CD4-positive, alpha-beta T cell (primary cell): ENCODE measurements around the gene CCND3. TPM values are rescaled to one million over a fixed set of nuclear protein-coding genes. Genes with fewer than 3 reads are reported as not detected.

Experiments used
- ATAC-seq: fragments of 200-7000 bp; cut with Tn5 transposase; one replicate; pipeline ENCODE4 v1.10.0; 2022; ENCODE audit warnings: mild to moderate bottlenecking; ENCODE audit not compliant: poor library complexity
- CTCF ChIA-PET: fragments of 350-600 bp; sonication (Branson Sonifier 250); formaldehyde crosslinking; loops from one replicate; lab custom pipeline; 2021; ENCODE audit warnings: antibody characterized with exemption, inconsistent platforms; lab: Charles Lee
- POLR2A ChIA-PET: fragments of 350-600 bp; sonication (Branson Sonifier 250); formaldehyde crosslinking; loops from one replicate; lab custom pipeline; 2021; ENCODE audit warnings: antibody characterized with exemption, inconsistent platforms; lab: Charles Lee
- DNase-seq, 14 experiments: peaks; one replicate each; pipeline ENCODE4 v3.0.0-alpha.2; 2013 to 2020; ENCODE audit warnings: mixed read lengths in 2 of 14
- H3K27ac ChIP-seq, 2 donors: one replicate each; pipeline versions ENCODE4 v1.5.1 to v1.7.0; 2013; ENCODE audit warnings: low read length in 2 of 2, low read depth in 1 of 2, mild to moderate bottlenecking in 1 of 2
- H3K27me3 ChIP-seq, 2 experiments: 1 replicate in 1 of 2; 2 replicates in 1 of 2; pipeline versions ENCODE4 v1.6.1 to v1.7.0; 2013; ENCODE audit warnings: low read length in 2 of 2, control low read depth in 1 of 2, mild to moderate bottlenecking in 1 of 2, moderate library complexity in 1 of 2; ENCODE audit not compliant: insufficient read depth in 2 of 2, control insufficient read depth in 1 of 2
- H3K36me3 ChIP-seq: one replicate; pipeline ENCODE4 v1.6.1; 2013; ENCODE audit warnings: low read length, control low read depth; ENCODE audit not compliant: insufficient read depth
- H3K4me1 ChIP-seq: one replicate; pipeline ENCODE4 v1.6.1; 2013; ENCODE audit warnings: low read length, control low read depth; ENCODE audit not compliant: insufficient read depth
- H3K4me3 ChIP-seq: one replicate; pipeline ENCODE4 v1.5.1; 2013; ENCODE audit warnings: mild to moderate bottlenecking, low read length, moderate library complexity
- H3K9me3 ChIP-seq, 2 experiments: 1 replicate in 1 of 2; 2 replicates in 1 of 2; pipeline versions ENCODE4 v1.6.1 to v1.7.0; 2013; ENCODE audit warnings: low read length in 2 of 2, mild to moderate bottlenecking in 2 of 2, control low read depth in 1 of 2, moderate library complexity in 1 of 2; ENCODE audit not compliant: control insufficient read depth in 1 of 2, insufficient read depth in 1 of 2
- H3K27ac Mint-ChIP-seq: one replicate; pipeline ENCODE4 v1.8.0; 2020; ENCODE audit warnings: mixed read lengths
- H3K27me3 Mint-ChIP-seq: one replicate; pipeline ENCODE4 v1.8.0; 2021; ENCODE audit warnings: mixed read lengths
- H3K36me3 Mint-ChIP-seq: one replicate; pipeline ENCODE4 v1.8.0; 2021; ENCODE audit warnings: low read depth, mixed read lengths
- H3K4me1 Mint-ChIP-seq: one replicate; pipeline ENCODE4 v1.8.0; 2021; ENCODE audit warnings: low read depth, mixed read lengths
- H3K4me3 Mint-ChIP-seq: one replicate; pipeline ENCODE4 v1.8.0; 2020; ENCODE audit warnings: mild to moderate bottlenecking, mixed read lengths
- H3K9me3 Mint-ChIP-seq: one replicate; pipeline ENCODE4 v1.8.0; 2020; ENCODE audit warnings: mixed read lengths
- CTCF ChIP-seq: fragments of 200-600 bp; IDR thresholded peaks from one replicate; pipeline ENCODE4 v1.8.0; 2022; ENCODE audit warnings: antibody characterized with exemption, mild to moderate bottlenecking
- intact Hi-C, 2 experiments: fragments of 100-400 bp; cut with DNase I in 1 of 2; cut with micrococcal nuclease in 1 of 2; formaldehyde crosslinking; loops; one replicate each; pipeline versions ENCODE4 v1.15.1 to v1.9.0; 2023 to 2025; cut with DNase I, micrococcal nuclease
- total RNA-seq, 174 experiments: library from RNA in 2 of 174; stranded (reverse) in 2 of 174; gene quantifications; one replicate each; pipeline ENCODE4 v1.2.3 and lab custom pipeline; 2021 to 2026

Gene CCND3
- total RNA-seq, 2 experiments from 2014 or later = 247 to 248 TPM

GRCh38 chr6:41935193-41935574, 6.4 kb downstream of the CCND3 start:
- POLR2A ChIA-PET = interaction anchor here (1.0 to 9.1 kb wide), 4 partner anchors 10 to 110 kb away, joined by 4 to 168 read pairs (median 9); partner anchors contain the start of genes BYSL, MED20 and TAF8
- no peaks in the 10 kb centered on the region for H3K27me3 Mint-ChIP-seq
- H3K4me1 Mint-ChIP-seq = peaks cover 68% of the 10 kb centered on the region
- Histone ChIP-seq H3K27me3 (no peaks in the 10 kb centered on the region), H3K27ac (peak overlapping the region; percentile 61 to 63), H3K36me3 (peaks cover 82% of the 10 kb centered on the region), H3K9me3 (no peaks in the 10 kb centered on the region), H3K4me3 (no peak overlapping the region), H3K4me1 (peaks cover 65% of the 10 kb centered on the region)
- no peak overlapping the region for H3K4me3 Mint-ChIP-seq
- DNase-seq (no peak), ATAC-seq (no peak)
- peak overlapping the region; percentile 93 for H3K27ac Mint-ChIP-seq
- no peak for TF ChIP-seq CTCF
- CTCF ChIA-PET = interaction anchor here (0.7 to 7.7 kb wide), 7 partner anchors 12 to 148 kb away, joined by 3 to 84 read pairs (median 8); partner anchors contain the start of genes BYSL, MED20 and TOMM6
- H3K36me3 Mint-ChIP-seq = peaks cover 88% of the 10 kb centered on the region
- intact Hi-C loops = loop anchor here (5.0 kb wide), 4 partner anchors 38 to 148 kb away; partner anchors contain the start of genes TOMM6 (in 1 of the 2) and USP49 (in 1 of the 2)
- H3K9me3 Mint-ChIP-seq = no peaks in the 10 kb centered on the region

GRCh38 chr6:41934278-41935192, 7.1 kb downstream of the CCND3 start:
- Mint-ChIP-seq H3K9me3 (no peaks in the 10 kb centered on the region), H3K36me3 (peaks cover 86% of the 10 kb centered on the region), H3K4me3 (peak overlapping the region; percentile 48), H3K27ac (peak overlapping the region; percentile 93), H3K4me1 (peaks cover 62% of the 10 kb centered on the region), H3K27me3 (no peaks in the 10 kb centered on the region)
- Histone ChIP-seq H3K4me3 (no peak overlapping the region), H3K9me3 (no peaks in the 10 kb centered on the region), H3K27ac (peak overlapping the region; percentile 61 to 63), H3K27me3 (no peaks in the 10 kb centered on the region), H3K4me1 (peaks cover 58% of the 10 kb centered on the region), H3K36me3 (peaks cover 82% of the 10 kb centered on the region)
- TF ChIP-seq CTCF = no peak
- no peak for ATAC-seq
- ChIA-PET POLR2A (interaction anchor here (1.2 to 9.1 kb wide), 3 partner anchors 13 to 148 kb away, joined by 3 to 168 read pairs (median 13); partner anchors contain the start of genes BYSL, MED20 and TAF8), CTCF (interaction anchor here (1.0 to 7.7 kb wide), 5 partner anchors 12 to 147 kb away, joined by 3 to 84 read pairs (median 8); partner anchors contain the start of genes BYSL, MED20 and TOMM6)
- no peak for DNase-seq
- intact Hi-C loops = loop anchor here (5.0 kb wide), 4 partner anchors 37 to 147 kb away; partner anchors contain the start of genes TOMM6 (in 1 of the 2) and USP49 (in 1 of the 2)

- Mint-ChIP-seq H3K36me3 (peaks cover 87% of the 10 kb centered on the region), H3K4me3 (no peak overlapping the region), H3K27me3 (no peaks in the 10 kb centered on the region), H3K27ac (peak overlapping the region; percentile 50), H3K9me3 (no peaks in the 10 kb centered on the region), H3K4me1 (peaks cover 52% of the 10 kb centered on the region)
- H3K27me3 ChIP-seq = no peaks in the 10 kb centered on the region
- DNase-seq = no peak
- intact Hi-C loops = no loop called here
- no peaks in the 10 kb centered on the region for H3K9me3 ChIP-seq
- no peak overlapping the region for H3K4me3 ChIP-seq
- POLR2A ChIA-PET = interaction anchor here (1.3 to 9.1 kb wide), 2 partner anchors 11 to 113 kb away, joined by 3 to 168 read pairs; partner anchors contain the start of genes BYSL, MED20 and TAF8
- H3K36me3 ChIP-seq = peaks cover 96% of the 10 kb centered on the region
- no peak overlapping the region for H3K27ac ChIP-seq
- CTCF ChIA-PET = interaction anchor here (0.9 kb wide), 1 partner anchor 11 kb away, joined by 3 read pairs; the partner anchor contains the start of genes BYSL and MED20
- H3K4me1 ChIP-seq = peaks cover 37% of the 10 kb centered on the region
- TF ChIP-seq CTCF = no peak
- no peak for ATAC-seq
Observed at GRCh38 chr6:41932378-41932777, 9.2 kb downstream of the CCND3 start.
